Brain microvascular endothelial cell (primary cell): ENCODE data around the gene HS6ST2.

Experiments used
- DNase-seq: peaks from one replicate; pipeline ENCODE4 v3.0.0-alpha.2; 2020
- H3K27ac ChIP-seq: fragments of 250-450 bp; sonication (Bioruptor Pico); 2 replicates; pipeline ENCODE4 v1.5.1; 2020; ENCODE audit warnings: mild to moderate bottlenecking, moderate library complexity
- H3K27me3 ChIP-seq: fragments of 250-450 bp; sonication (Bioruptor Pico); replicated peaks from 2 replicates; pipeline ENCODE4 v1.5.1; 2020; ENCODE audit warnings: mild to moderate bottlenecking
- H3K36me3 ChIP-seq: fragments of 250-450 bp; sonication (Bioruptor Pico); replicated peaks from 2 replicates; pipeline ENCODE4 v1.5.1; 2020; ENCODE audit warnings: mild to moderate bottlenecking
- H3K4me3 ChIP-seq: 2 replicates; pipeline ENCODE4 v1.5.1; 2011; ENCODE audit warnings: low read depth, mild to moderate bottlenecking, control low read depth, low read length, moderate library complexity
- CTCF ChIP-seq: IDR thresholded peaks from 2 replicates; pipeline ENCODE4 v1.5.1; 2011; ENCODE audit warnings: low read depth, mild to moderate bottlenecking, moderate library complexity, low read length, control low read depth, inconsistent platforms; ENCODE audit errors: missing control alignments
- in situ Hi-C: cut with HindIII; loops from 2 replicates; pipeline ENCODE4 v1.10.0; 2017; ENCODE audit warnings: low sequenced_read_pairs, low pct_ligation_motif_present

HS6ST2 gene

DNA sequence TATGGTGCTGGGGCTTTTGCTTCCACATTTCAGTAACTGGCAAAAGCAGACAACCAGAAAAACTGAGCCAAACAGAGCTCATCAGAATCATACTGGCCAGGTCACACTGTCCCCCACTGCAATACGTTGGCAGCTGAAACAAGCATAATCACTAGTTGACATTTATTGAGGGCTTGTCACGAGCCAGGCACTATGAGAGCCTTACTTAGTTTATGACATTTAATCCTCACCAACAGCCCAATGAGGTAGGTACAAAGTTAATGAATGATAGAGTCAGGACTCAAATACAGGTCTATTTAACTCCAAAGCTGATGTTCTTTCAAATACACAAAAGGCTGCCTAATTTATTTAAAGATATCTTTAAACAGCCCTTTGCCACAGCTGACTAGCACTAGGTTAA is 295.6 kb downstream of the HS6ST2 start:
- no peak for DNase-seq
- H3K27me3 ChIP-seq: no peaks in the 10 kb centered on the region
- no peak for TF ChIP-seq CTCF
- no peaks in the 10 kb centered on the region for H3K36me3 ChIP-seq
- in situ Hi-C loops: no loop called here
- no peak overlapping the region for H3K4me3 ChIP-seq
- H3K27ac ChIP-seq: no peak overlapping the region

- no peak overlapping the region for H3K27ac ChIP-seq
- no peak for TF ChIP-seq CTCF
- H3K4me3 ChIP-seq: no peak overlapping the region
- H3K36me3 ChIP-seq: no peaks in the 10 kb centered on the region
- in situ Hi-C loops: no loop called here
- no peaks in the 10 kb centered on the region for H3K27me3 ChIP-seq
- DNase-seq: no peak
Measured at GRCh38 chrX:132657876-132658275, 300.6 kb downstream of the HS6ST2 start.

- DNase-seq: no peak
- no peaks in the 10 kb centered on the region for H3K36me3 ChIP-seq
- no peaks in the 10 kb centered on the region for H3K27me3 ChIP-seq
- H3K4me3 ChIP-seq: no peak overlapping the region
- no peak for TF ChIP-seq CTCF
- in situ Hi-C loops: no loop called here
- H3K27ac ChIP-seq: no peak overlapping the region
Measured at GRCh38 chrX:132652871-132653270, 305.6 kb downstream of the HS6ST2 start.

- Histone ChIP-seq H3K36me3 (no peaks in the 10 kb centered on the region), H3K27me3 (no peaks in the 10 kb centered on the region), H3K27ac (no peak overlapping the region), H3K4me3 (no peak overlapping the region)
- peak; percentile 16 for TF ChIP-seq CTCF
- DNase-seq: no peak
- in situ Hi-C loops: no loop called here
Measured at GRCh38 chrX:132651421-132652086, 306.9 kb downstream of the HS6ST2 start.

GRCh38 chrX:132648895-132649294 is 309.5 kb downstream of the HS6ST2 start:
- in situ Hi-C loops: no loop called here
- no peak for TF ChIP-seq CTCF
- Histone ChIP-seq H3K27me3 (no peaks in the 10 kb centered on the region), H3K27ac (no peak overlapping the region), H3K36me3 (no peaks in the 10 kb centered on the region), H3K4me3 (no peak overlapping the region)
- DNase-seq: no peak

DNA sequence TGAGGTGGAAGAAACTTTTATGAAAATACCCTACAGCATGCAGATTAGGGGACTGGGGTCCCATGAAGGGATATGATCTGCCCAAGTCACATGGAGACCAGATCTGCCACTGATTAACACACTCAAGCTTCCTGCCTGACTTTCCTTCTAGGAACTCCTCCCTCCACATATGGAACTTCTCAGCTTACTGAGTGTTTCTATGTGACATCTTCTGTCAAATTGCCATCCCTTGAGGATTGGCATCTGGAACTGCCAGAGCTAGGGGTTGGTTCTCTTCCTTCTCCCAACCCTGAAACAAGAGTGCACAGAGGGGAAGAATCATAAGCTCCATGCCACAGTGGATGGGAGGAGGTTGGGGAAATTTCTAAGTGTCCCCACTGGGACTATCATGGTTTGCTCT is 319.0 kb downstream of the HS6ST2 start:
- no peak overlapping the region for H3K27ac ChIP-seq

More for the DNA sequence above, 319.0 kb downstream of the HS6ST2 start:
- DNase-seq: no peak
- no peaks in the 10 kb centered on the region for H3K27me3 ChIP-seq
- in situ Hi-C loops: no loop called here
- no peak for TF ChIP-seq CTCF
- H3K36me3 ChIP-seq: no peaks in the 10 kb centered on the region
- no peak overlapping the region for H3K4me3 ChIP-seq
